ENCODE measurements around the gene RAPGEF6.

GRCh38 chr5:131611064-131611381 is 24.0 kb downstream of the RAPGEF6 start:
- TF ChIP-seq POLR2AphosphoS5 (IDR thresholded peaks at IDR 0.05) = no peak
- no peak for TF ChIP-seq POLR2A (IDR thresholded peaks at IDR 0.05)
- TF ChIP-seq, protein P1, sequence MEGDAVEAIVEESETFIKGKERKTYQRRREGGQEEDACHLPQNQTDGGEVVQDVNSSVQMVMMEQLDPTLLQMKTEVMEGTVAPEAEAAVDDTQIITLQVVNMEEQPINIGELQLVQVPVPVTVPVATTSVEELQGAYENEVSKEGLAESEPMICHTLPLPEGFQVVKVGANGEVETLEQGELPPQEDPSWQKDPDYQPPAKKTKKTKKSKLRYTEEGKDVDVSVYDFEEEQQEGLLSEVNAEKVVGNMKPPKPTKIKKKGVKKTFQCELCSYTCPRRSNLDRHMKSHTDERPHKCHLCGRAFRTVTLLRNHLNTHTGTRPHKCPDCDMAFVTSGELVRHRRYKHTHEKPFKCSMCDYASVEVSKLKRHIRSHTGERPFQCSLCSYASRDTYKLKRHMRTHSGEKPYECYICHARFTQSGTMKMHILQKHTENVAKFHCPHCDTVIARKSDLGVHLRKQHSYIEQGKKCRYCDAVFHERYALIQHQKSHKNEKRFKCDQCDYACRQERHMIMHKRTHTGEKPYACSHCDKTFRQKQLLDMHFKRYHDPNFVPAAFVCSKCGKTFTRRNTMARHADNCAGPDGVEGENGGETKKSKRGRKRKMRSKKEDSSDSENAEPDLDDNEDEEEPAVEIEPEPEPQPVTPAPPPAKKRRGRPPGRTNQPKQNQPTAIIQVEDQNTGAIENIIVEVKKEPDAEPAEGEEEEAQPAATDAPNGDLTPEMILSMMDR (IDR thresholded peaks at IDR 0.05) = no peak
- no peak for TF ChIP-seq EP300 (IDR thresholded peaks at IDR 0.05)
